Activated CD4-positive, alpha-beta memory T cell treated with anti-CD3 and anti-CD28 coated beads for 36 hours (primary cell): ENCODE data around the gene SLC36A3. TPM values are rescaled to one million over a fixed set of nuclear protein-coding genes. Genes with fewer than 3 reads are reported as not detected.

Source experiments
- CTCF ChIA-PET: fragments of 350-600 bp; sonication (Branson Sonifier 250); formaldehyde crosslinking; loops from one replicate; lab custom pipeline; 2021; ENCODE audit warnings: antibody characterized with exemption, inconsistent platforms; lab: Charles Lee
- POLR2A ChIA-PET: fragments of 350-600 bp; sonication (Branson Sonifier 250); formaldehyde crosslinking; loops from one replicate; lab custom pipeline; 2021; ENCODE audit warnings: antibody characterized with exemption; lab: Charles Lee
- DNase-seq: peaks from one replicate; pipeline ENCODE4 v3.0.0-alpha.2; 2020
- H3K27ac Mint-ChIP-seq: one replicate; pipeline ENCODE4 v1.8.0; 2021; ENCODE audit warnings: mixed read lengths
- H3K27me3 Mint-ChIP-seq: one replicate; pipeline ENCODE4 v1.8.0; 2021; ENCODE audit warnings: mixed read lengths
- H3K36me3 Mint-ChIP-seq: one replicate; pipeline ENCODE4 v1.8.0; 2021; ENCODE audit warnings: mixed read lengths
- H3K4me1 Mint-ChIP-seq: one replicate; pipeline ENCODE4 v1.8.0; 2021; ENCODE audit warnings: low read depth, mixed read lengths
- H3K4me3 Mint-ChIP-seq: one replicate; pipeline ENCODE4 v1.8.0; 2021; ENCODE audit warnings: mild to moderate bottlenecking, mixed read lengths
- H3K9me3 Mint-ChIP-seq: one replicate; pipeline ENCODE4 v1.8.0; 2021; ENCODE audit warnings: mixed read lengths
- intact Hi-C: fragments of 100-400 bp; cut with micrococcal nuclease; formaldehyde crosslinking; loops from one replicate; pipeline ENCODE4 v1.15.1; 2023
- total RNA-seq, 2 experiments: library from RNA; stranded (reverse); gene quantifications; one replicate each; pipeline ENCODE4 v1.2.3, GENCODE V29; 2021

SLC36A3 gene
- total RNA-seq: not detected

DNA sequence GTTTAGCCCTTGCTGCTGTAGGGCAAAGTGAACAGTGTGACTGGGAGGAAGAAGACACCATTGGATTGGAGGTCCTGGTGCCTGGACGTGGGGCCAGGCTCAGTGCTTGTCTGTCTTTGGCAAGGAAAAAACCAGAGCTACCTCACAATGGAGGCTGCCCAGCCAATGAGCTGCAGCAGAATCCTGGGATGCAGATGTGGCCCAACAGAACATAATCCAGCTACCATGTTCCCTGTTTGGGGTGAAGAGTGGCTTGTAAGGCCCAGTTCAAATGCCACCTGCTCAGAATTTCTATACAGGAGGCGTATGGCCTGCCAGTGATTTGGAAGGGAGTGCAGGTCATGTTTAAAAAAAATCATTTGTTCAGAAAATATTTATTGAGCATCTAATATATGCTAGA is at the start of gene SLC36A3:
Gene SLC36A3 (minus strand): TSS at position 101 of the 400 bp plus-strand sequence. CDS start 412 bp downstream, outside the sequence.
- no peaks in the 10 kb centered on the region for H3K9me3 Mint-ChIP-seq
- H3K4me1 Mint-ChIP-seq: no peaks in the 10 kb centered on the region
- H3K27ac Mint-ChIP-seq: no peak within 1 kb of the TSS
- H3K36me3 Mint-ChIP-seq: no peaks in the 10 kb centered on the region
- no peak within 1 kb of the TSS for H3K4me3 Mint-ChIP-seq
- DNase-seq: no peak
- intact Hi-C loops: no loop called here
- H3K27me3 Mint-ChIP-seq: peaks cover 7% of the 10 kb centered on the region
- CTCF ChIA-PET: interaction anchor here (2.2 kb wide), 1 partner anchor 12 kb away, joined by 5 read pairs; no protein-coding TSS in a partner anchor
- POLR2A ChIA-PET: no interaction called here

DNA sequence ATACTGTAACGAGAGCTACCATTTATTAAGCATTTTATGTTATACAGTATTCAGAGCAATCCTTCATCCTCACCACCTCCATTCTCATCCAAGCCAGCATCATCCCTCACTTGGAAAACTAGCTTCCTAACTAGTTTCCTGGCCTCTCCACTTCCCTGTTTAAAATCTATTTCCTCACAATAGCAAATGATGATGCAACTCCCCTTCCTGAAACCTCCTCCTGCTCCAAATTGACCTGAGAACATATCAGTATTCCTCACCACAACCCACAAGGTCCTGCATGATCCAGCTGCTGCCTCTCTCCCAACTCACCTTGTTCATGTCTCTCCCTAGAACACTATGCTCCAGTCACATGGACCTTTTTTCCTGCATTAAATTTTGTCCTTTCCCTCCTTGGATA is 48.1 kb upstream of the SLC36A3 start:
- peaks cover 23% of the 10 kb centered on the region for H3K27me3 Mint-ChIP-seq
- H3K4me3 Mint-ChIP-seq: no peak overlapping the region
- no peaks in the 10 kb centered on the region for H3K4me1 Mint-ChIP-seq
- ChIA-PET POLR2A (no interaction called here), CTCF (no interaction called here)
- no peaks in the 10 kb centered on the region for H3K9me3 Mint-ChIP-seq
- DNase-seq: no peak
- H3K27ac Mint-ChIP-seq: no peak overlapping the region
- intact Hi-C loops: no loop called here
- H3K36me3 Mint-ChIP-seq: no peaks in the 10 kb centered on the region

DNA sequence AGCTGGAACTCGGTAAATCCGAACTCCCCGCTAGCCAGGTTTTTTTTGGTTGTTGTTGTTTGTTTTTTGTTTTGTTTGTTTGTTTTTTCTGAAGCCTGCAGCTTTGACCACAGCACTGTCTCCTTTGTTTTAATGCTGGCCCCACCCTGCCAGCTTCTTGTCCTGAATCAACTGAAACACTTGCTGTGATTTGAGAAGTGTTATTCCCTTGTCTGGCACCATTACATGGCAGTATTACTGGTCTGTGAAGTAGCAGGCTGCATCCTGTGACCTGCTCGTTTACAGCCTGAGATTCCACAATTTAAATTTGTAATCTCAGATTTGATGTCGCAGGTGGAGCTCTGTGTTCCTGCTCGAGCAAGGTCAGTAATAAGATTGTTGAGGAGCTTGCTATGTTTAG is 45.2 kb upstream of the SLC36A3 start:
- ChIA-PET CTCF (interaction anchor here (0.6 to 0.9 kb wide), 2 partner anchors 16 to 304 kb away, joined by 3 read pairs; no protein-coding TSS in a partner anchor), POLR2A (no interaction called here)
- H3K9me3 Mint-ChIP-seq: no peaks in the 10 kb centered on the region
- DNase-seq: no peak
- no peak overlapping the region for H3K4me3 Mint-ChIP-seq
- H3K36me3 Mint-ChIP-seq: no peaks in the 10 kb centered on the region
- H3K4me1 Mint-ChIP-seq: no peaks in the 10 kb centered on the region
- no peak overlapping the region for H3K27ac Mint-ChIP-seq
- intact Hi-C loops: no loop called here
- H3K27me3 Mint-ChIP-seq: peaks cover 26% of the 10 kb centered on the region

DNA sequence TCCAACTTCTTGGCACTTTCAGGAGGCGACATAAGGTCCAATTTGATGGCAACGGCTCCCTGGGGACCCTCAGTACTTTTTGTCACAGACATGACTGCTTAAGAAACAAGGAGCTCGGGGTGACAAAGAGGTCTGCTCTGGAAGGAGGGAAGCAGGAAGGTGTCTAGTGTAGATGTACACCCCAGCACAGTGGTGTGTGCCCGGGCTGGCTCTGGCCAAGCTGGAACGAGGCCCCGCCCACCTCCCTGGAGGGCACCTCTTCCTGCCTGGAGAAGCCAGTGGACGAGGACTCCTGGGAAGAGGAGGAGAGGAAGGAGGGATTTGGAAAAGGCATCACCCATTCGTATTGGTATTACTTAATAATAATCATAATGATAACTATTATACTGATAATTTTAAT is 43.8 kb upstream of the SLC36A3 start, which contains the start of gene SLC36A2:
Gene SLC36A2 (minus strand): TSS at position 191 of the 400 bp plus-strand sequence. CDS start 99 bp downstream, at position 92.
- intact Hi-C loops: no loop called here
- Mint-ChIP-seq H3K4me1 (no peaks in the 10 kb centered on the region), H3K4me3 (no peak within 1 kb of the TSS), H3K27ac (no peak within 1 kb of the TSS), H3K9me3 (no peaks in the 10 kb centered on the region), H3K36me3 (no peaks in the 10 kb centered on the region), H3K27me3 (peaks cover 30% of the 10 kb centered on the region)
- CTCF ChIA-PET: interaction anchor here (0.8 kb wide), 1 partner anchor 305 kb away, joined by 4 read pairs; no protein-coding TSS in a partner anchor
- POLR2A ChIA-PET: no interaction called here
- no peak for DNase-seq

DNA sequence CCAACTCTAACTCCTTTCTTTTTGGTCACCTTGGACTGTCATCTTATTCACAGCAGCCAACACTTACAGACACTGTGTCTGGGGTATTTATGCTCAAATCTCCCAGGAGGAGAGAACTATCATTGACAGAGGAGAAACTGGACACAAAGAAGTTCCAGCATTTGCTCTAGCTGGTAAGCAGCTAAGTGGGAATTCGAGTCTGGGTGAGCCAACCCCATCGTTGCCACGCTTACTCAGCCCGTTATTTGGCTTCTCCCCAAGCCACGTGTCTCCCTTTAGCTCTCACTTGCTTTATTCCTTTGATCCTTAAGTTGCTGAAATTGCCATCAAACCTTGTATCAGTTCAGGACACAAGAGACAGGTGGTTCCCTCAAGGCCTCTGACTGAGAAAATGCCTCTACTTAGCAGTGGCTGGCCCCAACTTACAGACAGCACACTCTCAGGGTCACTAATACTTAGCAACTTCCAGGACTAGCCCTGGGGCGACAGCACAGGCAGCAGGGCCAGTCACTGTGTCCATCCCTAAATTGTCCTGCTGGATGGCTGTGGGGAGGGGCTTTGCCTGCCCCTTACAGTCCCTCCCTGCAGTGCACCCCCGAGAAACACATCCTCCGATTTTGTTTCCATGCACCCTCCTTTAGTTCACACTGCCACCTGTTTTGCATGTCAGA is 42.4 kb upstream of the SLC36A3 start:
- Mint-ChIP-seq H3K36me3 (no peaks in the 10 kb centered on the region), H3K27me3 (peaks cover 38% of the 10 kb centered on the region)

DNA sequence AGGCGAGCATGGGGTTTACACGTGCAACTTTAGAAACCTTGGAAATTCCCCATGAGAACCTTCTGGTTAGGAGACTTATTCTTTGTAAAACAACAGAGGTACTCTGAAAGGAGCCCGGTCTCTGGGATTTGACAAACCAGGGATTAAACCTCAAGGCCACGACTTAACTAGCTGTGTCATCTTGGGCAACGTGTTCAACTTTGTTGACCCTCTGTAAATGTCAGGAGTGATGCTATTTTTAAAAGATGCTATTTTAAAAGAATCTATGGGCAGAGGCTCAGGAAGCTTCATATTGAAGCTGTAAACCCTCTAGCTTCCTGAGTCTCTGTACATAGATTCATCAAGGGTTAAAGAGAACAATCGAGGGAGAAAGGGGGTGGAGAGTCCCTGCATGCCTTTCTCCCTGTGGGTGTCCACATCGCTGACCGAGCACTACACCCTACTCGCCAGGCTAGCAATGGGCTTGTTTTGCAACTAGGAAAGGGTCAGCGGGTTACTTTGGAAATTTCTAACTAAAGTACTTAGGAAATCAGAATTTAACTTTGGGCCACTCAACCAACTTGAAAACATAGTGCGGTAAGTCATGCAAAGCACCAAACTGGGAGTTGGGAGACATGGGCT is 41.7 kb upstream of the SLC36A3 start:
- no peak overlapping the region for H3K4me3 Mint-ChIP-seq
- no peaks in the 10 kb centered on the region for H3K9me3 Mint-ChIP-seq

More for the DNA sequence above, 42.4 kb upstream of the SLC36A3 start:
- Mint-ChIP-seq H3K27ac (no peak overlapping the region), H3K9me3 (no peaks in the 10 kb centered on the region), H3K4me3 (no peak overlapping the region), H3K4me1 (no peaks in the 10 kb centered on the region)
- no peak for DNase-seq
- intact Hi-C loops: no loop called here
- ChIA-PET CTCF (interaction anchor here (0.9 kb wide), 1 partner anchor 101 kb away, joined by 3 read pairs; the partner anchor contains the start of gene SLC36A1), POLR2A (no interaction called here)

DNA sequence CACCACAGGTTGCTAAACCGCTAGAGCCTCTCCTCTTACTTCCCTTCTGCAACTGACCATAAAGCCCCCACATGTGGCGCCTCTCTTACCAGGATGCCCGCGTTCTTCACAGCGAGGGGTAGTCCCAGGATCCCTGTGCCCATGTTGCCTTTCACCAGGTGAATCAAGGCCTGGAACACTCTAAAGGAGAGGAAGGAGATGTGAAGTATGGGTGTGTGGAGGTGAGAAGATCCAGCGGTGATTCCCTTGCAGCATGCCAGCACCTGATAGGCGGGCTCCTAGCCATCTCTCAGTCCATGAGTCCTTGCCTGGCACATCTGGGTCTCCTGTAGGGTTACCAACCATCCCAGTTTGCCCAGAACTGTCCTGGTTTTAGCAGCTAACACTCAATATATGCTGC is 40.5 kb upstream of the SLC36A3 start:
- CTCF ChIA-PET: no interaction called here
- no peaks in the 10 kb centered on the region for H3K36me3 Mint-ChIP-seq
- H3K27ac Mint-ChIP-seq: no peak overlapping the region
- no peaks in the 10 kb centered on the region for H3K9me3 Mint-ChIP-seq
- no peak for DNase-seq
- POLR2A ChIA-PET: no interaction called here
- no peaks in the 10 kb centered on the region for H3K4me1 Mint-ChIP-seq
- H3K4me3 Mint-ChIP-seq: no peak overlapping the region
- H3K27me3 Mint-ChIP-seq: peaks cover 39% of the 10 kb centered on the region
- intact Hi-C loops: no loop called here

More for the DNA sequence above, 41.7 kb upstream of the SLC36A3 start:
- Mint-ChIP-seq H3K36me3 (no peaks in the 10 kb centered on the region), H3K27me3 (peaks cover 38% of the 10 kb centered on the region), H3K4me1 (no peaks in the 10 kb centered on the region), H3K27ac (no peak overlapping the region)
- intact Hi-C loops: no loop called here
- ChIA-PET POLR2A (no interaction called here), CTCF (no interaction called here)
- DNase-seq: no peak

DNA sequence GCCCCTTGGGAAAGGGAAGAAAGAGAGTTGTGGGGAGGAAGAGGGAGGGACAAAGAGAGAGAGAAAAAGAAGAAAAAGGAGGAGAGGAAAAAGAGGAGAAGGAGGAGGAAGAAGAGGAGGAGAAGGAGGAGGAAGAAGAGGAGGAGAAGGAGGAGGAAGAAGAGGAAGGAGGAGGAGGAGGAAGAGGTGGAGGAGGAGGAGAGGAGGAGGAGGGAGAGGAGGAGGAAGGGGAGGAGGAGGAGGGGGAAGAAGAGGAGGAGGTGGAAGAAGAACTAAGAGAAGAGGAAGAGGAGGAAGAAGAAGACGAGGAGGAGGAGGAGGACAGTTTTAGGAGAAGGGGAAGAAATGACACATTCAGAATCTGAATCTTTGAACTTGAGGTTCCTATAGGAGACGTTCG is 36.4 kb upstream of the SLC36A3 start:
- H3K27me3 Mint-ChIP-seq: peaks cover 27% of the 10 kb centered on the region
- intact Hi-C loops: no loop called here
- ChIA-PET CTCF (no interaction called here), POLR2A (no interaction called here)
- DNase-seq: no peak
- H3K4me1 Mint-ChIP-seq: no peaks in the 10 kb centered on the region
- H3K27ac Mint-ChIP-seq: no peak overlapping the region
- H3K36me3 Mint-ChIP-seq: no peaks in the 10 kb centered on the region
- no peak overlapping the region for H3K4me3 Mint-ChIP-seq
- H3K9me3 Mint-ChIP-seq: no peaks in the 10 kb centered on the region

DNA sequence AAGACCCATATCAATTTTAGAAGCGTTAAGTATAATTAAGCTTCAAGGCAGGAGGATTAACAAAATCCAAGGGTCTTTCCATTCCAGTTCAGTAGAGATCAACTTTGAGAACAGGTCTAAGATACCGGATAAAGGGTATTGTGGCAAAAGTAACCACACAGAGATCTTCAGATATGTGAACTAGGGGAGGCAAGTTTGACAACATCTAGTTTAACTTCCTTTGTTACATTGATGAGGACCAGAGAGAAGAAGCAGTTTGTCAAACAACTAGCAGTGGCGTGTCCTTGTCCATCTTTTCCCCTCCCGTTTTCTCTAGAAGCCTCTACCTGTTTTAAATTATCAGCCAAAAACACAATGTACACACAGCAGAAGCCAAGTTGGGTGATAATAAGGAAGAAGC is 35.2 kb upstream of the SLC36A3 start:
- H3K27me3 Mint-ChIP-seq: peaks cover 24% of the 10 kb centered on the region
- H3K4me1 Mint-ChIP-seq: no peaks in the 10 kb centered on the region
- no peak for DNase-seq
- ChIA-PET CTCF (interaction anchor here (1.0 kb wide), 1 partner anchor 213 kb away, joined by 3 read pairs; no protein-coding TSS in a partner anchor), POLR2A (no interaction called here)
- H3K36me3 Mint-ChIP-seq: no peaks in the 10 kb centered on the region
- intact Hi-C loops: no loop called here
- H3K27ac Mint-ChIP-seq: no peak overlapping the region
- H3K9me3 Mint-ChIP-seq: no peaks in the 10 kb centered on the region
- H3K4me3 Mint-ChIP-seq: no peak overlapping the region

DNA sequence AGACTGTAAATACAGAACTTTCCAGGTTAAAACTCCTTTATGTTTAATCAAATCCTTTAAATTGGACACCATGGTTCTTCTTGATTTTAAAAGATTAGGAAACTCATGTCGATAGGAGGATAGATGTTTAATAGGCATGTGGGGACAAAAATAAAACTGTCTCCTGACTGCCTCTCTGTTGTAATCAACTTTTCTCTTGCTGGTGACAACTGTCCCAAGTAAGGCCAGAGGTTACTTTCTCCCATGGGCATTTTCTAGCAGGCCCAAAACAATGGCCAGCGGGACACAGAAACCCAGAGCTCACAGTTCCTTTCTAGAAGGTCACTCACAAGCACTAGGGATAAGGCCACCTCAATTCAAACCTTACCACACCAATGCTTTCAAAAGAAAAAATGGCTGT is 29.3 kb upstream of the SLC36A3 start:
- Mint-ChIP-seq H3K4me1 (no peaks in the 10 kb centered on the region), H3K9me3 (no peaks in the 10 kb centered on the region), H3K27ac (no peak overlapping the region), H3K27me3 (no peaks in the 10 kb centered on the region), H3K4me3 (no peak overlapping the region), H3K36me3 (no peaks in the 10 kb centered on the region)
- intact Hi-C loops: no loop called here
- DNase-seq: no peak
- ChIA-PET POLR2A (no interaction called here), CTCF (interaction anchor here (0.8 kb wide), 1 partner anchor 16 kb away, joined by 3 read pairs; no protein-coding TSS in a partner anchor)

DNA sequence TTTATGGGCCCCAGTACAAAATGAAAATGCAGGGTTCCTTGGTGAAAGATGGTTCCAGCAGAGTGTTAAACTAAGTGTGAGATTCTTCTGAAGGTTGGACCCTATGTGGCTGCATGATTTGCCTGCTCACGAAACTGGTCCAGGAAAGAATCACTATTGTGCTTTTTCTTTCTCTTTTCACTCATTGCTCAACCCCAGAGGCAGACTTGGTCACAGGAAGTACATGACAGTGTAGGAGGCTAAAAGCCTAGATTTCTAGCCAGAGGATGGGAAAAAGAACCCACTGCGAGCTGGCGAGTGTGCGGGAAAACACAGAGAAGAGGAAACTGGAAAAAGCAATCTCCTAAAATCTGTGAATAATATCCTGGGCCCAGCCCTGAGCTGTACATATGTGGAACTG is 25.2 kb upstream of the SLC36A3 start:
- DNase-seq: no peak
- Mint-ChIP-seq H3K27ac (no peak overlapping the region), H3K9me3 (no peaks in the 10 kb centered on the region), H3K4me1 (no peaks in the 10 kb centered on the region), H3K4me3 (no peak overlapping the region), H3K27me3 (no peaks in the 10 kb centered on the region), H3K36me3 (no peaks in the 10 kb centered on the region)
- intact Hi-C loops: no loop called here
- POLR2A ChIA-PET: no interaction called here
- CTCF ChIA-PET: no interaction called here

DNA sequence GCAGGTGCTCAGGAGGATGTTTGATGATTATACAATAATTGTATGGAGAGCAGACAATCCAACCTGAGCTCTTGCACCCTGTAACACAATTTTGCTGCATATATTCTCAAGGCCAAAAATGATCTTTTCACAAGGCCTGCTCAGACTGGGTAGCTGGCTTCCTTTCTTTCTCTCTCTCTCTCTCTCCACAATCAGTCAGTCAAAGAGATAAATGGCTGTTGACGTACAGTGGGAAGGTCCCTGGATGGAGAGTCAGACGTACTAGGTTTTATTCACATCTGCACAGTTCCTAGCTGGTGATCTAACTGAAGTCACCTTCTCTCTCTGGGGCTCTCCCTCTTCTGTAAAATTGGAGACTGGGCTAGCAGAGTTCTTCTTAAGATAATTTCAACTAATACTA is 24.0 kb upstream of the SLC36A3 start:
- Mint-ChIP-seq H3K9me3 (no peaks in the 10 kb centered on the region), H3K4me3 (no peak overlapping the region), H3K27me3 (peaks cover 5% of the 10 kb centered on the region), H3K4me1 (no peaks in the 10 kb centered on the region), H3K27ac (no peak overlapping the region), H3K36me3 (no peaks in the 10 kb centered on the region)
- no peak for DNase-seq
- CTCF ChIA-PET: no interaction called here
- POLR2A ChIA-PET: no interaction called here
- intact Hi-C loops: no loop called here
